ENCODE data around the gene KRTAP16-1.
"Not testable (repeated sequence)": the region's sequence is repeated elsewhere in the genome, so short reads cannot be mapped to it uniquely, and the experiment has no call there.

The KRTAP16-1 gene

GRCh38 chr17:41301916-41302901, 6.9 kb downstream of the KRTAP16-1 start, which contains the start of gene KRTAP29-1:
TSS of gene KRTAP29-1 (minus strand) at chr17:41302851. CDS start at chr17:41302851, 0 bp downstream.
- no peak for DNase-seq (ENCODE audit: low spot score)

- no peak for DNase-seq (ENCODE audit: low spot score)
Measured at GRCh38 chr17:41301204-41301790, 7.8 kb downstream of the KRTAP16-1 start.

DNA sequence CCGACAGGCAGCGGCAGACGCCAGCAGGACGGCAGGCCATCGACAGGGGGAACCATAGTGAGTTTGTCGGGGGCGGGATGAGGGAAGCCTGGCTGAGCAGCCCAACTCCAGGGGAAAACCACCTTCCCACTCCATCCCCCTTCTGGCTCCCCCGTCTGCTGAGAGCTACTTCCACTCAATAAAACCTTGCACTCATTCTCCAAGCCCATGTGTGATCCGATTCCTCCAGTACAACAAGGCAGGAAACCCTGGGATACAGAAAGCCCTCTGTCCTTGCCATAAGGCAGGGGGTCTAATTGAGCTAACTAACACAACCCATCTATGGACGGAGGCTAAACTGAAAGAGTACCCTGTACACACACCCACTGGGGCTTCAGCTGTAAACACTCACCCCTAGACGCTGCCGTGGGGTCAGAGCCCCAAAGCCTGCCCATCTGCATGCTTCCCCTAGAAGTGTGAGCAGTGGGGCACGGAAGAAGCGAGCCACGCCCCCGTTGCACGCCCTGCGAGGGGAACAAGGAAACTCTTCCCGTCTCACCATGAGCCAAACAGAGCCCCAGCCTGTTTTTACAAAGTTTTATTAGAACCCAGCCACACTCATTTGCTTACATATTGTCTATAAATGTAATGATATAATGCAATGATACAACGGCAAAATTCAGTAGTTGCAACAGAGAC, 10.5 kb downstream of the KRTAP16-1 start:
- no peak for DNase-seq (ENCODE audit: low spot score)

GRCh38 chr17:41296846-41297245, 12.3 kb downstream of the KRTAP16-1 start:
- no peak for DNase-seq (ENCODE audit: low spot score)

- DNase-seq (ENCODE audit: low spot score), result no peak
Measured at GRCh38 chr17:41294016-41294415, 15.1 kb downstream of the KRTAP16-1 start.

- DNase-seq (ENCODE audit: low spot score), result no peak
Measured at GRCh38 chr17:41287050-41287449, 22.1 kb downstream of the KRTAP16-1 start.

DNA sequence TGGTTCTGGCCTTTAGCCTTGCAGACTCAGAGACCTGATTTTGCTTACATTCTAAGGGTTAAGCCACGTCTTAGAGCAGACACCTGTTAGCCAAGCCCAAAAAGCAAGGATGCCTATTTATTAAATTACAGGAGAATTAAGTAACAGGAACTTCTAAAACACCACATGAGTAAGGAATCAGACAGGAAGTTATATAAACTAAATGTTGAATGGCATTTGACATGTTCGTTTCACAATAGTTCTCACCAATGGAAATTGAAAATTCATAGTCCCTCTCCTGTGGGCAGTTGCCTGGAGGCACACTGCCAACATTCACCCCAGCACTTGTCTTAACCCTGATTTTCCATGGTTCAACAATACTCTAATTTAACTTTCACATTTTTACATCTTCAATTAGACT, 24.6 kb downstream of the KRTAP16-1 start:
- no peak for DNase-seq (ENCODE audit: low spot score)

GRCh38 chr17:41284043-41284442, 25.1 kb downstream of the KRTAP16-1 start:
- DNase-seq (ENCODE audit: low spot score), result no peak

DNA sequence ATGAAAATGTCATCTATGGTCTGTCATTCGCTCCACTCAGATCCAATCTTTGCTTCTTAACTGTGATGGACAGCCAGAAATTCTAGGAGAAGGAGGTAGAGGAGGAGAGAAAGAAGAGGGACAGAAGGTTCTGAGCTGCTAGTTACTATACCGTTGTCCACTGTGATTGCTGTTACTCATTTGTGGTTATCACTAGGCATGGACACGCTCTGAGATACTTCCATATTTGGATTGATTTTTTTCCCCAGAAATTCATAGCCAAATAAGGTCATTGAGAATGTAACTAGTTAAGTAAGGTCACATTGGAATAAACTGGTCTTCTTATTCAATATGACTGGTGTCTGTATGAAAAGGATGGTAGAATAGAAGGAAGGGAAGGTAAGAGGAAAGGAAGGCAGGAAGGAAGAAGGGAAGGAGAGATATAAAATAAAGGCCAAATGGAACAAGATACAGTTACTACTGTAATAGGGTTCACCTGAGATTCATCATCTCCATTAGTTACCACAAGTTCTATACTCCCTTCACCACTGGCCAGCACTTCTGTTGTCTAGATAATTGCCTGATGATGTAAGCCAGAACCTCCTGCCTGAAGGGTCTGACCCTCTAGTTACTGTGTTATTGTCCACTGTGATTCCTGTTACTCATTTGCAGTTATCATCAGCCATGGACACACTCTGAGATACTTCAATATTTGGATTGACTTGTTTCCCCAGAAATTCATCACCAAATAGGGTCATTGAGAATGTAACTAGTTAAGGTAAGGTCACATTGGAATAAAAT, 30.7 kb downstream of the KRTAP16-1 start:
- no peak for DNase-seq (ENCODE audit: low spot score)

DNA sequence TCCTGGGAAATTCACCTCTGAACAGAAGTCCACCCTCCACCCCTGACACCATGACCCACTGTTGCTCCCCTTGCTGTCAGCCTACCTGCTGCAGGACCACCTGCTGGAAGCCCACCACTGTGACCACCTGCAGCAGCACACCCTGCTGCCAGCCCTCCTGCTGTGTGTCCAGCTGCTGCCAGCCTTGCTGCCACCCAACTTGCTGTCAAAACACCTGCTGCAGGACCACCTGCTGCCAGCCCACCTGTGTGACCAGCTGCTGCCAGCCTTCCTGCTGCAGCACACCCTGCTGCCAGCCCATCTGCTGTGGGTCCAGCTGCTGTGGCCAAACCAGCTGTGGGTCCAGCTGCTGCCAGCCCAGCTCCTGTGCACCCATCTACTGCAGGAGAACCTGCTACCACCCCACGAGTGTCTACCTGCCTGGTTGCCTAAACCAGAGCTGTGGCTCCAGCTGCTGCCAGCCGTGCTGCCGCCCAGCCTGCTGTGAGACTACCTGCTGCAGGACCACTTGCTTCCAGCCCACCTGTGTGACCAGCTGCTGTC, 33.4 kb downstream of the KRTAP16-1 start, which contains the start of gene KRTAP9-7:
TSS of gene KRTAP9-7 (plus strand) at position 51 of the 543 bp plus-strand sequence. CDS start at position 51, 0 bp downstream.
- DNase-seq (ENCODE audit: low spot score), result not testable (repeated sequence)

- DNase-seq (ENCODE audit: low spot score), result no peak
Measured at GRCh38 chr17:41271858-41272257, 37.3 kb downstream of the KRTAP16-1 start.

DNA sequence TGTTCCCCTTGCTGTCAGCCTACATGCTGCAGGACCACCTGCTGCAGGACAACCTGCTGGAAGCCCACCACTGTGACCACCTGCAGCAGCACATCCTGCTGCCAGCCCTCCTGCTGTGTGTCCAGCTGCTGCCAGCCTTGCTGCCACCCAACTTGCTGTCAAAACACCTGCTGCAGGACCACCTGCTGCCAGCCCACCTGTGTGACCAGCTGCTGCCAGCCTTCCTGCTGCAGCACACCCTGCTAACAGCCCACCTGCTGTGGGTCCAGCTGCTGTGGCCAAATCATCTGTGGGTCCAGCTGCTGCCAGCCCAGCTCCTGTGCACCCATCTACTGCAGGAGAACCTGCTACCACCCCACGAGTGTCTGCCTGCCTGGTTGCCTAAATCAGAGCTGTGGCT, 37.8 kb downstream of the KRTAP16-1 start:
- DNase-seq (ENCODE audit: low spot score), result not testable (repeated sequence)

- DNase-seq (ENCODE audit: low spot score), result no peak
Measured at GRCh38 chr17:41267711-41268110, 41.4 kb downstream of the KRTAP16-1 start.

DNA sequence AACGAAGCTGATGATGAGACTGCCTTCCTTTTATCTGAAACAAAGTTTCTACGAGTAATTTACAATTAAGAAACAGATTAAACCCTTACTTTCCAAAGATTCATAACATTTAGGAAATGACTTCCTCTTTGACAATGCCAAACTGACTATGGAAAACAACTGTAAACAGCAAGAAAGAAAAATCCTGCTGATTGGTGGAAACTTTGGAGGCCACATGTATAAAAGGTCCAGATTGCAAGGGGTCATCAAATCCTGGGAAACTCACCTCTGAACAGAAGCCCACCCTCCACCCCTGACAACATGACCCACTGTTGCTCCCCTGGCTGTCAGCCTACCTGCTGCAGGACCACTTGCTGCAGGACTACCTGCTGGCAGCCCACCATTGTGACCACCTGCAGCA, 44.0 kb downstream of the KRTAP16-1 start, which contains the start of gene KRTAP9-6:
TSS of gene KRTAP9-6 (plus strand) at position 301 of the 400 bp plus-strand sequence. CDS start at position 301, 0 bp downstream.
- no peak for DNase-seq (ENCODE audit: low spot score)

DNA sequence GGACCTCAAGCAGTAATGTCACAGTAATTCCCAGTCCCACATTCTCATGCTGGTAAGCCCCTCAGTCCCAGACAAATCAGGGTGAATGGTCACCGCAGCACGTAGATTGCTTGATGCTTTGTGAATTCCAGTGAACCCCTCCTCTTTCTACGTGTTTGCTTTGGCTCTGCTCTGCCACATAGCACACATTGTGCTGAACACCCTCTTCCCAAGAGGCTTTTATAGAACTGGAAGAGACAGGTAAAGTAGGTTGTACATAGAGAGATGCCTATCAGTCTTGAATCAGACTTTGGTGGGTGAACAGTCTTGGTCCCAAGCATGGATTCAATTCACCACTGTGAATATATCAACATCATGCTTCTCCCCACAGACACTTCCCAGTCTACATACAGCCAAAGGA, 44.5 kb downstream of the KRTAP16-1 start:
- no peak for DNase-seq (ENCODE audit: low spot score)

DNA sequence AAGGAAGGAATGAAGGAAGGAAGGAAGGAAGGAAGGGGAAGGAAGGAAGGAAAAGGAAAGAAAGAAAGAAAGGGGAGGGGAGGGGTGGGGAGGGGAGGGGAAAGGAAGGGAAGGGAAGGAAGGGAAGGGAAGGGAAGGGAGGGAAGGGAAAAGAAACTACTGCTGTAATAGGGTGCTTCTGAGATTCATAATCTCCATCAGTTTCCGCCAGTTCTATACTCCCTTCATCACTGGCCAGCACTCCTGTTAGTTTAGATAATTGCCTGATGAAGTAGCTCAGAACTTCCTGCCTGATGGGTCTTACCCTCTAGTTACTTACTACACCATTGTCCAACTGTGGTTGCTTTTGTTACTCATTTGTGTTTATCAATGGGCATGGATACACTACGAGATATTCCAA, 45.9 kb downstream of the KRTAP16-1 start:
- no peak for DNase-seq (ENCODE audit: low spot score)

DNA sequence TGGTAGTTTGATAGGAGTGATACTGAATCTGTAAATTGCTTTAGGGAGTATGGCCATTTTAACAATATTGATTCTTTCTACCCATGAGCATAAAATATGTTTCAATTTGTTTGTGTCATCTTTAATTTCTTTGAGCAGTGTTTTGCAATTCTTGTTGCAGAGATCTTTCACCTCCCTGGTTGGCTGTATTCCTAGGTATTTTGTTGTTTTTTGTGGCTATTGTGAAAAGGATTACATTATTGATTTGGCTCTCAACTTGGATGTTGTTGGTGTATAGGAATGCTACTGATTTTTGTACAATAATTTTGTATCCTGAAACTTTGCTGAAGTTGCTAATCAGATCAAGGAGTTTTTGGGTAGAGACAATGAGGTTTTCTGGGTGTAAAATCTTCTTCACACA, 50.7 kb downstream of the KRTAP16-1 start:
- no peak for DNase-seq (ENCODE audit: low spot score)
